PC-9 (cell line): ENCODE results near the gene RAB30. TPM values are rescaled to one million over a fixed set of nuclear protein-coding genes. Genes with fewer than 3 reads are reported as not detected.
"Not testable (repeated sequence)": the region's sequence is repeated elsewhere in the genome, so short reads cannot be mapped to it uniquely, and the experiment has no call there.

ENCODE experiments used
- BruUV-seq: library from RNA; stranded (reverse); fragments of 400-500 nt; replicated peaks from 2 replicates; lab custom pipeline; 2021; lab: Mats Ljungman, UMichigan
- CTCF ChIA-PET: fragments of 300-600 bp; sonication (Branson Sonifier 250); formaldehyde crosslinking; loops from one replicate; lab custom pipeline; 2022; ENCODE audit warnings: antibody characterized with exemption; lab: Charles Lee
- POLR2A ChIA-PET: fragments of 300-600 bp; sonication (Branson Sonifier 250); formaldehyde crosslinking; loops from one replicate; lab custom pipeline; 2022; ENCODE audit warnings: antibody characterized with exemption; ENCODE audit not compliant: unreplicated experiment; lab: Charles Lee
- DNase-seq, 2 experiments: peaks; one replicate each; pipeline versions ENCODE4 v3.0.0 to v3.0.0-alpha.2; 2015 to 2022; ENCODE audit warnings: mixed read lengths in 1 of 2
- H2AFZ ChIP-seq: fragments of 200-600 bp; sonication (generic); 2 replicates; pipeline ENCODE4 v1.8.1; 2017; ENCODE audit warnings: antibody characterized with exemption
- H3F3A ChIP-seq: fragments of 200-600 bp; sonication (generic); 2 replicates; pipeline ENCODE4 v1.8.1; 2017; ENCODE audit warnings: antibody characterized with exemption, mild to moderate bottlenecking, low read depth; ENCODE audit not compliant: insufficient read depth
- H3K27ac ChIP-seq: fragments of 200-600 bp; sonication (generic); 2 replicates; pipeline ENCODE4 v1.6.1; 2016; ENCODE audit warnings: mixed run types
- H3K27me3 ChIP-seq: fragments of 200-600 bp; sonication (generic); 2 replicates; pipeline ENCODE4 v1.6.1; 2016; ENCODE audit warnings: low read depth, mixed run types; ENCODE audit not compliant: insufficient read depth
- H3K36me3 ChIP-seq: fragments of 200-600 bp; sonication (generic); 2 replicates; pipeline ENCODE4 v1.6.1; 2016; ENCODE audit warnings: low read depth, mixed run types
- H3K4me1 ChIP-seq: fragments of 200-600 bp; sonication (generic); replicated peaks from 2 replicates; pipeline ENCODE4 v1.6.1; 2016; ENCODE audit warnings: mixed run types; ENCODE audit not compliant: insufficient read depth
- H3K4me2 ChIP-seq: fragments of 200-600 bp; sonication (generic); 2 replicates; pipeline ENCODE4 v1.6.1; 2017; ENCODE audit warnings: mixed run types
- H3K4me3 ChIP-seq: fragments of 200-600 bp; sonication (generic); 2 replicates; pipeline ENCODE4 v1.6.1; 2016; ENCODE audit warnings: mixed run types
- H3K79me2 ChIP-seq: fragments of 200-600 bp; sonication (generic); 2 replicates; pipeline ENCODE4 v1.6.1; 2017; ENCODE audit warnings: low read depth, mixed run types
- H3K9me2 ChIP-seq: fragments of 200-600 bp; sonication (generic); 2 replicates; pipeline ENCODE4 v1.8.1; 2017; ENCODE audit warnings: mild to moderate bottlenecking; ENCODE audit not compliant: insufficient read depth
- H3K9me3 ChIP-seq: fragments of 200-600 bp; sonication (generic); 2 replicates; pipeline ENCODE4 v1.8.1; 2016; ENCODE audit warnings: low read depth; ENCODE audit not compliant: insufficient read depth
- H4K20me1 ChIP-seq: fragments of 200-600 bp; sonication (generic); 2 replicates; pipeline ENCODE4 v1.8.1; 2017; ENCODE audit not compliant: insufficient read depth
- CTCF ChIP-seq: fragments of 200-600 bp; sonication (generic); conservative IDR thresholded peaks from 2 replicates; pipeline ENCODE4 v1.6.1; 2017; ENCODE audit warnings: mixed run types, antibody characterized with exemption, mild to moderate bottlenecking, moderate library complexity
- EZH2 ChIP-seq: fragments of 200-600 bp; sonication (generic); IDR thresholded peaks from 2 replicates; pipeline ENCODE4 v1.8.0; 2017; ENCODE audit warnings: antibody characterized with exemption, low read depth
- intact Hi-C: fragments of 100-400 bp; cut with micrococcal nuclease; formaldehyde crosslinking; loops from one replicate; pipeline ENCODE4 v1.10.0; 2022; ENCODE audit not compliant: unreplicated experiment
- total RNA-seq: library from RNA; stranded (reverse); gene quantifications from 2 replicates; pipeline ENCODE4 v1.2.3, GENCODE V29; 2021

Gene RAB30
- total RNA-seq, 1 experiment from 2014 or later: 3.6 TPM

GRCh38 chr11:82969811-82970210 is 101.9 kb downstream of the RAB30 start:
- Histone ChIP-seq H3K36me3 (no peaks in the 10 kb centered on the region), H3K4me1 (no peaks in the 10 kb centered on the region), H3K79me2 (no peaks in the 10 kb centered on the region), H2AFZ (no peak overlapping the region), H3K27me3 (no peaks in the 10 kb centered on the region), H3K9me2 (no peaks in the 10 kb centered on the region), H3K27ac (no peak overlapping the region), H3F3A (no peaks in the 10 kb centered on the region), H3K4me2 (no peak overlapping the region), H3K9me3 (no peaks in the 10 kb centered on the region), H3K4me3 (no peak overlapping the region), H4K20me1 (no peaks in the 10 kb centered on the region)
- intact Hi-C loops: no loop called here
- no TSS peak for BruUV-seq
- ChIA-PET POLR2A (interaction anchor here (0.6 kb wide), 1 partner anchor 118 kb away, joined by 3 read pairs; no protein-coding TSS in a partner anchor), CTCF (no interaction called here)
- TF ChIP-seq EZH2: no peak
- no peak for TF ChIP-seq CTCF
- no peak for DNase-seq

DNA sequence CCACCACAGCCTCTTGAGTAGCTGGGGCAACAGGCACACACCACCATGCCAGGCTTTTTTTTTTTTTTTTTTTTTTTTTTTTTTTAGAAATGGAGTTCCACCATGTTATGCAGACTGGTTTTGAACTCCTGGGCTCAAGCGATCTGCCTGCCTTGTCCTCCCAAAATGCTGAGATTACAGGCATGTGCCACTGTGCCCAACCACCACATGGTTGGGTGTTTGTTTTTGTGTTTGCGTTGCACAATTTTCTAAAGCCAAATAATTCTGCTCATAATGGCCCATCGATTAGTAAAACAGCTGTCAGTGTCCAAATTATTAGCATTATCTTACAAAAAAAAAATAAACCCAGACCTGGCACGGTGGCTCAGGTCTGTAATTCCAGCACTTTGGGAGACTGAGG is 104.3 kb downstream of the RAB30 start:
- Histone ChIP-seq H3K79me2 (no peaks in the 10 kb centered on the region), H2AFZ (no peak overlapping the region), H3K27ac (no peak overlapping the region), H3K36me3 (no peaks in the 10 kb centered on the region), H3K4me1 (no peaks in the 10 kb centered on the region), H3K4me3 (no peak overlapping the region), H3K4me2 (no peak overlapping the region), H3K9me3 (no peaks in the 10 kb centered on the region), H3K9me2 (no peaks in the 10 kb centered on the region), H4K20me1 (no peaks in the 10 kb centered on the region), H3K27me3 (no peaks in the 10 kb centered on the region), H3F3A (no peaks in the 10 kb centered on the region)
- POLR2A ChIA-PET: no interaction called here
- intact Hi-C loops: no loop called here
- CTCF ChIA-PET: no interaction called here
- DNase-seq: no peak
- no TSS peak for BruUV-seq
- TF ChIP-seq CTCF: no peak
- TF ChIP-seq EZH2: no peak

GRCh38 chr11:82962021-82962420 is 109.7 kb downstream of the RAB30 start:
- POLR2A ChIA-PET: interaction anchor here (0.6 kb wide), 1 partner anchor 248 kb away, joined by 3 read pairs; no protein-coding TSS in a partner anchor
- H3K4me3 ChIP-seq, BruUV-seq, DNase-seq, H3K27ac ChIP-seq, H3K9me2 ChIP-seq, H3K27me3 ChIP-seq, H3K36me3 ChIP-seq, CTCF ChIA-PET, intact Hi-C loops, H3F3A ChIP-seq, H4K20me1 ChIP-seq, H3K4me2 ChIP-seq, H3K9me3 ChIP-seq, H2AFZ ChIP-seq, H3K79me2 ChIP-seq, H3K4me1 ChIP-seq: not testable (repeated sequence)

- intact Hi-C loops: no loop called here
- no peak overlapping the region for H2AFZ ChIP-seq
- no peak for DNase-seq
- BruUV-seq: no TSS peak
- no peaks in the 10 kb centered on the region for H3K9me2 ChIP-seq
- H3K4me3 ChIP-seq: no peak overlapping the region
- H3K36me3 ChIP-seq: no peaks in the 10 kb centered on the region
- no peak overlapping the region for H3K4me2 ChIP-seq
- peaks cover 4% of the 10 kb centered on the region for H3K4me1 ChIP-seq
- H3F3A ChIP-seq: no peaks in the 10 kb centered on the region
- no peak overlapping the region for H3K27ac ChIP-seq
- no peaks in the 10 kb centered on the region for H4K20me1 ChIP-seq
- H3K79me2 ChIP-seq: no peaks in the 10 kb centered on the region
- no peaks in the 10 kb centered on the region for H3K27me3 ChIP-seq
- TF ChIP-seq CTCF: no peak
- TF ChIP-seq EZH2: no peak
- POLR2A ChIA-PET: no interaction called here
- CTCF ChIA-PET: no interaction called here
- H3K9me3 ChIP-seq: no peaks in the 10 kb centered on the region
Observed at GRCh38 chr11:82960779-82961143, 110.9 kb downstream of the RAB30 start.
